Right atrium auricular region (tissue), 2 donors: Measurements from ENCODE around the gene GAN. TPM values are rescaled to one million over a fixed set of nuclear protein-coding genes. Genes with fewer than 3 reads are reported as not detected.
"Not testable (repeated sequence)": the region's sequence is repeated elsewhere in the genome, so short reads cannot be mapped to it uniquely, and the experiment has no call there.

Source experiments
- DNase-seq: peaks from one replicate; pipeline ENCODE4 v3.0.0-alpha.2; 2019; ENCODE audit warnings: low spot score
- H3K27ac ChIP-seq, 2 donors: fragments of 200-600 bp; sonication (generic); 1 replicate in 1 of 2; 2 replicates in 1 of 2; pipeline ENCODE4 v1.5.1; 2016 to 2019
- H3K27me3 ChIP-seq, 2 donors: fragments of 200-600 bp; sonication (generic); one replicate each; pipeline versions ENCODE4 v1.5.1 to v1.6.0; 2017 to 2019
- H3K36me3 ChIP-seq: fragments of 200-600 bp; sonication (generic); one replicate; pipeline ENCODE4 v1.5.1; 2016
- H3K4me1 ChIP-seq, 2 donors: fragments of 200-600 bp; sonication (generic); one replicate each; pipeline versions ENCODE4 v1.5.1 to v1.6.0; 2017 to 2019
- H3K4me3 ChIP-seq, 2 donors: fragments of 200-600 bp; sonication (generic); 1 replicate in 1 of 2; 2 replicates in 1 of 2; pipeline ENCODE4 v1.5.1; 2017 to 2019; ENCODE audit warnings: mild to moderate bottlenecking in 1 of 2, moderate library complexity in 1 of 2
- H3K9me3 ChIP-seq, 2 donors: fragments of 200-600 bp; sonication (generic); one replicate each; pipeline ENCODE4 v1.5.1; 2019
- CTCF ChIP-seq, 2 donors: fragments of 200-600 bp; sonication (generic); IDR thresholded peaks; one replicate each; pipeline ENCODE4 v1.5.1; 2019; ENCODE audit warnings: antibody characterized with exemption in 2 of 2
- total RNA-seq, 2 donors: library from RNA; depleted of rRNA; stranded (reverse); fragments of >200 nt; gene quantifications; one replicate each; pipeline ENCODE4 v1.1.0, GENCODE V29; 2016

GAN gene
- total RNA-seq, 2 donors from 2014 or later, result 8.8 to 10.7 TPM

DNA sequence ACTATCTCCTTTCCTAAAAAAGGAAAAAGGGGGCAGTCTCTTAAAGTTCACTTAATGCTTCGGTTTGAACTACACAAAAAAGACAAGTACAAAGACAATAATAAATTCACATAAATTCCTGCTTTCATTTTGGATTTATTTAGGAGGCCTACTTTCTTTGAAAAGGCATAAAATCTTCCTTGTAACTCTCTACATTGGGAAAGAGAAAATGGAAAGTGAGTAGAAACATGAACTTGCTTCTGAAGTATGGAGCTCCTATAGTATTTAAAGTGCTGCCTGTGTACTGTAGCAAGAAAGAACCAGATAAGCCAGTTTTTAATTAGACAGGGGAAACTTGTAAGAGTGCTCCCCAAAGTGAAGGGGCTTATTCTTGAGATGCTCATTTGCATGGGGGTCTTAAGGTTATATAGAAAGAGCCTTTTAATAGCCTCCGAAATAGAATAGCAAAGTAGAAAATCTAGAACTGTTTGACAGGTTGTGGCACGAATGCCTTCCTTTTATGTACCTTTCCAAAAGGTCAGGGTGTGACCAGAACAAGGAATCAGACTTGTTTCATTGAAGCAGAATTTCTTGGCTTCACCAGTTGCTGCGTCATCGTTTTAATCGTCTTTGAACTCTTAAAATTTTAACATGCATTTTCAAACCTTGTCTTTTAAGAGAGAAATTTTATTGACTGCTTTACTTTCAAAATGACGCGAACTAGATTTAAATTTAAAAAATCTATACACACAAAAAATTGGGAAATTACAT is 12.9 kb downstream of the GAN start:
- no peak for DNase-seq
- Histone ChIP-seq H3K36me3 (no peaks in the 10 kb centered on the region), H3K27ac (no peak overlapping the region), H3K9me3 (no peaks in the 10 kb centered on the region), H3K27me3 (no peaks in the 10 kb centered on the region), H3K4me1 (peaks cover 0 to 10% of the 10 kb centered on the region in 2 donors), H3K4me3 (no peak overlapping the region)
- TF ChIP-seq CTCF (IDR thresholded peaks at IDR 0.05), result no peak

DNA sequence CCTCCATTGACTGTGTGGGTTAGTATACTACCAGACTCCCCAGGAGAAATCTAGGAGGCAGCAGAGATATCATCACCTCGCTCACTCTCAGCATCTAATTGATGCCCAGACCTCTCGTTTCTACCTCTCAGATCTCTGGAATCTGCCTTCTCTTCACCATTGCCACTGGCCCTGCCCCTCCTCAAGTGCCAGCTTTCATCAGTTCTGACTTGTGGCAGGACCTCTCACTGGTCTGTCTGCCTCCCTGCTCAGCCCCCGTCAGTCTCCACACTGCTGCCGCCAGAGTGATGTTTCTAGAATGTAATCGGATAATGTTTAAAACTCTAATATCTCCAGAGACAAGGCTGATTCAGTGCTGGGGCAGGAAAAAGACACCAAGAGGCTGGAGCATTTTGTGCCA is 15.2 kb downstream of the GAN start:
- H3K27me3 ChIP-seq, result no peaks in the 10 kb centered on the region
- no peak for DNase-seq
- no peak for TF ChIP-seq CTCF (IDR thresholded peaks at IDR 0.05)
- H3K4me1 ChIP-seq, result peaks cover 0 to 10% of the 10 kb centered on the region in 2 donors
- H3K9me3 ChIP-seq, result no peaks in the 10 kb centered on the region
- H3K4me3 ChIP-seq, result no peak overlapping the region
- no peaks in the 10 kb centered on the region for H3K36me3 ChIP-seq
- H3K27ac ChIP-seq, result no peak overlapping the region

DNA sequence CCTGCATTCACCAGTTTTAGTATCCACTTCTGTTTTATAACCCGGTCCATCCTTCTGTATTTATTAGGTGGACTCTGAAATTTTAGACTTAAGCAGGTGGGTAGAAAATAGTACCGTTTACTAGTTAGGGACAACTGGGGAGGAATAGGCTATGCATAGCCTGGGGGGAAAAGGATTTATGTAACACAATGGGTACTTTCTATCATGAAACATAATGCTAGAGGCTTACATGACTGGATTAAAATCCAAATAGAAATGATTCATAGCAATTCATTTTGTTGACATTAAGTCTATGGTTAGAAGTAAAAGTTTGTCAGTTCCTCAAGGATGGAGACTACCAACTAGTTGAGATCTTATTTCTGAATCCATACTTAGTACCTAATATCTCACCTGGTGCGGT is 18.6 kb downstream of the GAN start:
- Histone ChIP-seq H3K4me1 (peaks cover 0 to 10% of the 10 kb centered on the region in 2 donors), H3K36me3 (no peaks in the 10 kb centered on the region), H3K27me3 (no peaks in the 10 kb centered on the region), H3K27ac (no peak overlapping the region), H3K4me3 (no peak overlapping the region), H3K9me3 (no peaks in the 10 kb centered on the region)
- no peak for DNase-seq
- TF ChIP-seq CTCF (IDR thresholded peaks at IDR 0.05), result no peak

DNA sequence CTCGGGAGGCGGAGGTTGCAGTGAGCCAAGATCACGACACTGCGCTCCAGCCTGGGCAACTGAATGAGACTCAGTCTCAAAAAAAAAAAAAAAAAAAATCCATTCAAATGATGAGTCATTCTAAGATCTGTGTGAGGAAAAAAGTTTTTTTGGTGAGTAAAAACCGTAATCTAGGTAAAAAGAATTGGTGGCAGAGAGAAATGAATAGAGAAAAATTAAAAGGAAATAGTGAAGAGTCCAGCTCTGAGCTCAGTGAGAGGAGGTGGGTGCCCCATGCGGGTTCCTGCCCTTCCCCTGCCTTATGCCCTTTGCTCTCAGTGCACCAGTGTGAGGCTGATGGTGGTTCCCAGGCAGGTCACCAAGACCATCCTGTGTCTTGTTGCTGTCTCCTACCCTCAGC is 20.9 kb downstream of the GAN start:
- TF ChIP-seq CTCF (IDR thresholded peaks at IDR 0.05), result no peak
- H3K9me3 ChIP-seq, result no peaks in the 10 kb centered on the region

DNA sequence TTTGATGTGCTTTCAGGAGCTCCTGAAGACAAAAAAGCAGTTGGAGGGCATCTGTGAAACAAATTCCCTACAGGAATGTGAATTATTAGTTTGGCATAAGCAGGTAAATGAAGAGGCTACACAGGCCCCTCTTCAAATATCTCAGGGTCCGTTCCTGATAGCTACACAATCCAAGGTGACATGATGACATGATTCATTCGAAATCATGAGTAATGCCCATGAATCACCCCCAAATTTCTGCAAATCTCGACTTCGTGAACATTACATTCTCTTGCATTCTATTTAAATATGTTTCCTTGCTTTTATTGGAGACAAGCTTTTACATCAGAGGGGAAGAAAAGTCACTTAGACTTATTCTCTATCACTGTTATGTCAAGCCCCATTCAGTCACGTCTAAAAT is 22.3 kb downstream of the GAN start:
- no peak for DNase-seq
- Histone ChIP-seq H3K4me1 (no peaks in the 10 kb centered on the region), H3K27me3 (no peaks in the 10 kb centered on the region)

More for the DNA sequence above, 20.9 kb downstream of the GAN start:
- H3K4me1 ChIP-seq, result no peaks in the 10 kb centered on the region
- no peaks in the 10 kb centered on the region for H3K27me3 ChIP-seq
- no peak overlapping the region for H3K4me3 ChIP-seq
- no peak for DNase-seq
- no peaks in the 10 kb centered on the region for H3K36me3 ChIP-seq
- H3K27ac ChIP-seq, result no peak overlapping the region

DNA sequence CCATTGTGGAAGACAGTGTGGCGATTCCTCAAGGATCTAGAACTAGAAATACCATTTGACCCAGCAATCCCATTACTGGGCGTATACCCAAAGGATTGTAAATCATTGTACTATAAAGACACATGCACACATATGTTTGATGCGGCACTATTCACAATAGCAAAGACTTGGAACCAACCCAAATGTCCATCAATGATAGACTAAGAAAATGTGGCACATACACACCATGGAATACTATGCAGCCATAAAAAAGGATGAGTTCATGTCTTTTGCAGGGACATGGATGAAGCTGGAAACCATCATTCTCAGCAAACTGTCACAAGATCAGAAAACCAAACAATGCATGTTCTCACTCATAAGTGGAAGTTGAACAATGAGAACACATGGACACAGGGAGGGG is 30.4 kb downstream of the GAN start:
- H3K27ac ChIP-seq, DNase-seq: not testable (repeated sequence)

More for the DNA sequence above, 22.3 kb downstream of the GAN start:
- H3K9me3 ChIP-seq, result no peaks in the 10 kb centered on the region
- no peak overlapping the region for H3K4me3 ChIP-seq
- no peak overlapping the region for H3K27ac ChIP-seq
- no peak for TF ChIP-seq CTCF (IDR thresholded peaks at IDR 0.05)
- no peaks in the 10 kb centered on the region for H3K36me3 ChIP-seq

More for the DNA sequence above, 30.4 kb downstream of the GAN start:
- H3K4me3 ChIP-seq, H3K27me3 ChIP-seq, H3K36me3 ChIP-seq, H3K4me1 ChIP-seq: not testable (repeated sequence)
- H3K9me3 ChIP-seq, result peaks cover 0 to 26% of the 10 kb centered on the region in 2 donors
